GM06990 (cell line): Measurements from ENCODE around the gene RSBN1L.

Experiments used
- DNase-seq: peaks from one replicate; pipeline ENCODE4 v3.0.0-alpha.2; 2011; ENCODE audit not compliant: insufficient read length; ENCODE audit errors: extremely low read depth
- H3K27me3 ChIP-seq: replicated peaks from 2 replicates; pipeline ENCODE4 v1.6.0; 2011; ENCODE audit warnings: low read length; ENCODE audit not compliant: control insufficient read depth, insufficient read depth
- H3K36me3 ChIP-seq: 2 replicates; pipeline ENCODE4 v1.5.1; 2011; ENCODE audit warnings: low read length; ENCODE audit not compliant: control insufficient read depth, insufficient read depth
- H3K4me3 ChIP-seq: replicated peaks from 2 replicates; pipeline ENCODE4 v1.5.1; 2011; ENCODE audit warnings: low read depth, mild to moderate bottlenecking, control low read depth, low read length
- CTCF ChIP-seq: IDR thresholded peaks from 2 replicates; pipeline ENCODE4 v1.5.1; 2011; ENCODE audit warnings: low read length, control low read depth, mild to moderate bottlenecking, inconsistent platforms; ENCODE audit not compliant: insufficient read depth, poor library complexity, severe bottlenecking

RSBN1L gene

DNA sequence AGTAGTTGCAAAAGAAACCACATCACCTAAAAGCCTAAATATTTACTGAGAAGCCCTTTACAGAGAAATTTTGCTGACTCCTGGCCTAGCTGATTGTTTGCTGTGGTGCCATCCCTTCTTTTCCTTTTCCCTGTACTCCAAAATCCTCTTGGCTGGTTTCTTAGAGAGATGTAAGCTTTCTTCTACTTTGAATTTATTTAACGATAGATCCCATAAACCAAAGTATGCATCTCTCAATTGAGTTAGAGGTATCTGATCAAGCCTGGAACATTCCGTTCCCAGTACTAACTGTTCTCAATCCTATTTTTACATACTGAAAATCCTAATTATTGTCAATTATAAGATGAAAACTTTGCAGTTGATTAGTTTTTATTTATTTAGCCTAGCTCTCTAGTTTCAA lies 95.7 kb downstream of the RSBN1L start:
- Histone ChIP-seq H3K4me3 (no peak overlapping the region), H3K36me3 (no peaks in the 10 kb centered on the region), H3K27me3 (no peaks in the 10 kb centered on the region)
- no peak for TF ChIP-seq CTCF
- no peak for DNase-seq

DNA sequence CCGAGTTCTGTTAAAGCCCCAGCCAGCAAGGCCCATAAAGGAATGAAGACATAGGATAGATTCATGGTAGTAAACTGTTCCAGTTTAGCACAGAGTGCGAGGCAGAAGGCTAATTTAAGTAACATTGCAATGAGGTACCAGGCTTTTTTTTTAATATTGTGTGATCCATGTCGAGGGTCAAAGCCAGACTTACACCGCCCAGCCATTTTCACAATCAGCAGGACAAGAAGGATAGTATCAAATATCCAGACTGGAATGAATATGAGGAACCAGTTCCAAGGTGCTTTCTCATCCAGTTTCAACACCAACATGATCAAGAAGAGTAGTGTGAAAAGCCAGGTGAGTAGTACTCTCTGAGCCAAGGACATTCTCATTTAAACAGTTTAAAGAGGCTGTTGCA lies 97.7 kb downstream of the RSBN1L start:
- Histone ChIP-seq H3K27me3 (no peaks in the 10 kb centered on the region), H3K36me3 (no peaks in the 10 kb centered on the region), H3K4me3 (no peak overlapping the region)
- no peak for DNase-seq
- TF ChIP-seq CTCF = no peak

DNA sequence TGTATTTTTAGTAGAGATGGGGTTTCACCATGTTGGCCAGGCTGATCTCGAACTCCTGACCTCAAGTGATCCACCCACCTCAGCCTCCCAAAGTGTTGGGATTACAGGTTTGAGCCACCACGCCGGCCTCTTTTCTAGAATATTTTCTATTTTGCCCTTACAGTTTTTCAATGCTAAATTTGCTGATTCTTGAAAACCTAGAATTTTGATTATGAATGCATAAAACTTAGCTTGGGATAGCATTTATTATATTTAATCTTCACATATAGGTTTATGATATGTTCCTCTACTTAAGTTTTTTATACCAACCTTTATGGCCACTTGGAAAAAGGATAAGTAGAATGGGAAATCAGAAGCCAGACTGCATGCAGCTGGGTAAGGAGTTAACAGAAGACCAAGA lies 99.8 kb downstream of the RSBN1L start:
- Histone ChIP-seq H3K4me3 (no peak overlapping the region), H3K27me3 (no peaks in the 10 kb centered on the region), H3K36me3 (no peaks in the 10 kb centered on the region)
- TF ChIP-seq CTCF = no peak
- no peak for DNase-seq

DNA sequence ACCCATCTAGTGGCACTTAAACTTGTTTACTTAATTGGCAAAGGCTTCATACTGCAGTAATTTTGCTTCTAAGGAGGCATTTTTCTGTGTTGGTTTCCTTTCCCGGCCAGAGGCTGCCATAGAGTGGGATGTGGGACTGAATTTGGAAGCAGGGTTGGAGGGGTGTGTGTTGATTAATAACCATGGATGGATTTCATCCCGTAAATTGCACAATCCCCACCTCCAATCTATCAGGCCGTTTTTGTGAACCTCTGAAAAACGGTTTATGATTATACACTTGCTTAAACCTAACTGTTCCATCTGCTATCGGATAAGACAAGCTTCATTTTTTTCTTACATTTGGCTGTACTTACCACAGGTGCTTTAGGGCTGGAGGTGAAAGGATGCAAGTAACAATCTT lies 100.7 kb downstream of the RSBN1L start:
- Histone ChIP-seq H3K4me3 (peak overlapping the region; percentile 99), H3K36me3 (no peaks in the 10 kb centered on the region), H3K27me3 (no peaks in the 10 kb centered on the region)
- no peak for TF ChIP-seq CTCF
- no peak for DNase-seq

DNA sequence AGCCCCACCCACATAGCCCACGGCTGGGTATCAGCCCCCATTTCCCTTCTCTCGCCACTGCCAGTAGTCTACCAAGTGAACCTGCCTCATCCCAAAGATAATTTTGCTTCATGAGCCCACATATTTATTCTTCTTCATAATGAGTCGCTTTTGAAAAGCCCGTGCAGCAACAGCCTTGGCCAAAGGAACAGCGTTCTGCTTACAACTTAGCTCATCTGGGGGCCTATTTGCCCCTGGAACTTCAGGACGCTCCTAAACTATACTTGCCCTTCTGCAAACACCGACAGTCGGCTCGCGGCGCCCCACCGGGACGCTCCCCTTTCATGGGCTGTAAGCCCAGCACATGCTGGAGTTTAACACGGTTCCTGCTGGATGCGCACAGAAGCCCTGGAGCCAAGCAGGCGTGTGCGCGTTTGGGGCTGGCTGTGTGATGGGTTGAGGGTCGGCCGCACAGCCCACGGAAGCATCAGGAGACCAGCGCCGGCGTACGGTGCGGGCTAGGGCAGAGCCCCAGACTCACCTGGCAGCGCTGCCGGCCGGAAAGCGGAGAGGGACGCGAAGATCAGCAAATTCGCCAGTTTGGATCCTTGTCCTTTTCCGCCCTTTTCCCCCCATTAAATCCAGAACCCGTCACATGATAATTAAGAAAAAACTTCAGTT lies 101.6 kb downstream of the RSBN1L start:
- Histone ChIP-seq H3K36me3 (no peaks in the 10 kb centered on the region), H3K4me3 (peak overlapping the region; percentile 99), H3K27me3 (no peaks in the 10 kb centered on the region)
- no peak for DNase-seq
- TF ChIP-seq CTCF = no peak
